Stimulated activated CD8-positive, alpha-beta memory T cell treated with anti-CD3 and anti-CD28 coated beads, Interleukin-4, amount 100 ng/mL, for 4 hours (primary cell): ENCODE data around the gene SSPN.

ENCODE experiments used
- DNase-seq, 2 donors: peaks; one replicate each; pipeline ENCODE4 v3.0.0-alpha.2; 2020; ENCODE audit warnings: low read depth in 2 of 2, low spot score in 1 of 2

Gene SSPN, protein sequence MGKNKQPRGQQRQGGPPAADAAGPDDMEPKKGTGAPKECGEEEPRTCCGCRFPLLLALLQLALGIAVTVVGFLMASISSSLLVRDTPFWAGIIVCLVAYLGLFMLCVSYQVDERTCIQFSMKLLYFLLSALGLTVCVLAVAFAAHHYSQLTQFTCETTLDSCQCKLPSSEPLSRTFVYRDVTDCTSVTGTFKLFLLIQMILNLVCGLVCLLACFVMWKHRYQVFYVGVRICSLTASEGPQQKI

DNA sequence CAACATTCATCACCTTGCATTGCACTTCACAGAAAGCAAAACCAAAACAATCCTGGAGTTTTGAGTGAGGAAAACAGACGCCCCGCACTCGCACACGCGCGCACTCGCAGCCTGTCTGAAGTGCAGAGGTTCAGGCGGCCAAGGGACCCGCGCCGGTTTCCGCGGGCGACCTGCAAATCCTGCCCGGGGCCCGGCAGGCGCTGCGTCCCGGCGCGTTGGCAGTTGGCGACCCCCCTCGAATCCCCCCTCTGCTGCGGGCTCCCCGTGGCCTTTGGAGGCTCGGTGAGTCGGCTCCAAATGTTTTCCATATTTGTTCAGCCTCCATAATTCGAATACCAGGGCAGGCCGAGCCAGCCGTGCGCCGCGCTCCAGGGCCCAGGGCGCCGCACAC lies at the start of gene SSPN:
TSS of gene SSPN (plus strand) at position 324 of the 391 bp plus-strand sequence. CDS start 100 bp downstream, outside the sequence.
- no peak for DNase-seq

- DNase-seq = no peak
Measured at GRCh38 chr12:26148291-26148690, 47.1 kb upstream of the SSPN start.

DNA sequence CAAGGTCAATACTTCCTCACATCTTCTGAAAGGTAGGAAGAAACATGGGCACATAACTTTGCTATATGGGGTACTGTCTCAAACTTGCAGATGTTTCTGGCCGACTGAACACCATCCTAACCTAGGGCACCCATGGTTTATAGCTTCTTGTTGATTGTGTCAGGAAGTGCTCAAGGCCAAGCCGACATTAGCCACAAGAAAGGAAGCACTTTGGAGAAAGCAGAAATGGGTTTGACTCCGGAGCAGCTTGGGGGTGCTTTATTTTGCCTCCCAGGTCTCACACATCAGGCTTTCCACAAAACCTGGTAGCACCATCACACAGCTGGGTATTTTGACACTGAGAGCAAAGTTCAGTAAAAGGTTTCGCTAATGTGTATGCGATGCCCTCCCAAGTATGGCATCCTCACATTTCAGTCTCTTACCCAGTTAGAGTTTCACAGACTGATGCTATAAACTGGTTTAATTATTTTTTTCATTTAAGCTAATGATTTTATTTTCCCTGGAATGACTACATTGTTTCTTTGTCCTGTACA lies 45.3 kb upstream of the SSPN start:
- DNase-seq = no peak

DNA sequence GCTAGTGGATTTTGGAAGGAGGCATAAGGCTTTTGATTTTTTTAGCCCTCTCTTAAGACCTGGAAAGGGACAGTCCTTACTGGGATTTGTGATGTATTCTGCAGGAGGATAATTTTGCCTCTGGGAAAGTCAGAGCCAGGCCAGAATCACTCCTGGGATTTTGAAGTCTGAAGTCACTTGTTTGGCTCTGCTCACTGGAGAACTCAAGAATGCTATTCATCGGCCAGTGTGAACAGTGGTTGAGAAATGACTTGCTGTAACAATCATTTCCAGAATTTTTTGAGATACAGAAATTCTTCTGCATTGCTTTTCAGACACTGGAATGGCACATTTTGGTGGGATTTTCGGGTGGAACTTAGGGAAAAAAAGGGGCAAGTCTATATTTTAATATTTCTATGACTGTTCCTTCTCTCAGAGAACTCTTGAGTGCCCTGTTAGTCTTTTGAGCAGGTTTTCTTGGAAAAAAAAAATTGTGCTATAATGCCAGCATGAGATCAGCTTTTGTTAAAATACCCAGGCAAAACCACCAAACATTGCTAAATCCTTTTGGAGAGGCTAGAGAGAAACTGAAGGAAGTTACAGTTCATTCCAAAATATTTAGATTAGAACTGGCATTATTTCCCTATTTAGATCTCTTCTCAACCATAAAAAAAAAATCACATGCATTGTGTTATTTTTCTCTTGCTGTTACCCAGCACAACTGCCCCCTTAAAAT lies 44.5 kb upstream of the SSPN start:
- no peak for DNase-seq

- DNase-seq = no peak
Measured at GRCh38 chr12:26152507-26153102, 42.8 kb upstream of the SSPN start.

GRCh38 chr12:26153421-26154154 lies 41.8 kb upstream of the SSPN start:
- no peak for DNase-seq

DNA sequence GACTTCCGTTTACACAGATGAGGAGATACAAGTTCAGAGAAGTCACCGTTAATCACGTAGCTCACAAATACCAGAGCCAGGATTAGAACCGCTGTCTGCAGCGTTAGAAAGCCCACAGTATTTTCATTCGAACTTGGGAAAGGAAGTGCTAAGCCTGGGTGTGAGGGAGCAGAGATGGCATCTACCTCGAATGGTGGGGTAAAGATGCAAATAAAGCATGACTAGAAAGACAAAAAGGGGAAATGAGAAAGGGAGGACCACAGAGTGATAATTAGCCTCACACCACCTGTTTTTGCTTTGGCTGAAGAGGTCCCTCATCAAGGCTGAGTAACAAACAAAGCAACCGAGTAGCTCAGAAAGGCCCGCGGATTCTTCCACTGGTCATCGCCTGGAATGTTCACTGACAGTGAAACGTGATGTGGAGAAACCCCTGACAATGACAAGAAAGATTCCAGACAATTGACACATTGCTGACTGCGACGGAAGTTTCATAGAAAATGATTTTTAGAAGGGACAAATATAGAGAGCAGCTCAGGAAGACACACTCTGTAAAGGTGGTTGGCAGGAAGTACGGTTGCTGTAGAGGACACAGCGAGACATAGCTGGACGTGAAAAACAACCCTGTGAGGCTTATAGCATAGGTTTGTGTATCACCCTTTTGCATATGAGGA lies 39.0 kb upstream of the SSPN start:
- DNase-seq = no peak

GRCh38 chr12:26157001-26157400 lies 38.4 kb upstream of the SSPN start:
- DNase-seq = no peak

- no peak for DNase-seq
Measured at GRCh38 chr12:26158078-26158764, 37.2 kb upstream of the SSPN start.

DNA sequence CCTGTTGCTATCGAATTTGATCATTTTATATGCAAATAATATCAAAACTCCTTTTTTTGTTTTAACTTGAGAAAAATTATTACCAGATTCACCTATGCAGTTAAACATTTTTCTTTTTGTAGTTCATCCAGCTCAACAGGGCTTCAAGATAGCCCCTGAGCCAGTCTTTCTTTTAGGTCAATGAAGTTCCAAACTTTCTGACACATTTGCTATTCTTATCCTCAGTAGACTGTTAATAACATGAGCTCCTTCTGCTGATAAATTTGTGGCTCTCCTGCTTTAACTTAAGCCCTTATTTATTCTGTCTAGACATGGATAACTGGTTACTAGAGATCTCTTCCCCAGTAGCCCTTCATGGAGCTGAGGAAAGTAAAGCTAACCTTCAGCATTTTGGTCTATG lies 33.2 kb upstream of the SSPN start:
- DNase-seq = no peak

DNA sequence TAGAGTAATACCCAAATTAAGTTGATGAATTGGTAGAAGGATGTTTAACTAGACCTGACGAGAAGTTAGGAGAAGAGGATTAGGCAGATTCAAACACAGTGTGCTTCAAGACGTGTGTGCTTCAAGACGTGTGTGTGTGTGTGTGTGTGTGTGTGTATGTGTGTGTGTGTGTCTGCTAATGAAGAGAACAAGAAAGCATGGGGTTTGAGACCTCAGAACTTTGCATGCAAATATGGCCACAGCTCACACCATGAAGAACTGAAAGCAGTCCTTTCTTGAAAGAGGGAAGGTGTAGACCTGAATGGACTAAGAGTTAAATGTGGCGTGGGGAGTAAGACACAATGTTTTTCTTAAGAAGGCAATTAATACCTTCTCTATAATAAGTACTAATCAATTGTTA lies 32.5 kb upstream of the SSPN start:
- DNase-seq = no peak

DNA sequence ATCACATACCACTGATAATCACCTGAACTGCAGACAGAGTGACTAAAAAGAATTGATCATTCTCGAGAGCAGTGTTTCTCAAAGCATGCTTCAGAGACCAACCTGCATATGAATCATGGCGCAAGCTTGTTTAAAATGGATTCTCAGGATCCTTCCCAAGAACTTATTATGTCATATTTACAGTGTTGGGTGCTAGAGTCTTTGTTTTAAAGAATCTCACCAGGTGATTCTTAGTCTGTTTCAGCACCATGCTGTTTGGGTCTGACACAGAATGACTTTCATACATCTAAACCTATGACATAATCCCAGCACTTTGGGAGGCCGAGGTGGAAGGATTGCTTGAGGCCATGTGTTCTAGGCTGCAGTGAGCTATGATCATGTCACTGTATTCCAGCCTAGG lies 31.3 kb upstream of the SSPN start:
- no peak for DNase-seq

GRCh38 chr12:26172013-26172412 lies 23.4 kb upstream of the SSPN start:
- DNase-seq = no peak

- no peak for DNase-seq
Measured at GRCh38 chr12:26172539-26172938, 22.8 kb upstream of the SSPN start.

DNA sequence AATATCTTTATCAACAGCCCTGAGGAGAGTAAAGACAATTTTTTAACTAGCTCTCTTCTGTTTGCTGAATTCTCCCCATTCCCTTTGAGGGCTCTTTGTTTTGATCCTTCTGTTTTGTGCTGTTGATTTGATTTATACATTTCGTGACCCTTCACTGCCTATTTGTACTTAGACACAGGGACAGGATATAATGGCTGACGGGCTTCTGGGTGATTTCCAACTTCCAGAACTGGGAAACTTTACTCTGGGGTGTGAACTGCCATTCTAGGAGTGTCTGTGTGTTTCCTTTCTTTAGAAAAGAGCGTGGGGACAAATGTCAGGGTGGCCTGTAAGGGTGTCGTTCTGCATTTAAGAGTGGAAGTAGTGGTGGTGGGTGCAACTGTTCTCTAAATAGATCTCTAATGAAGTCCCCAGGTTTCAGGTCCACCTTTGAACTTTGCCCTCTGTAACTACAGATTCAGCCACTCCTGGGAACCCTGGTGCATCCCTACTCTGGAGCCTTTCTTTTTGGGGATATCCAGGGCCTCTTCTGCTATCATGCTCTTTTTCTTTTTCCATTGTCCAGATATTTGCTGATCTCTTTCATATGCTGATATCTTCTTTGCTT lies 22.3 kb upstream of the SSPN start:
- DNase-seq = no peak

DNA sequence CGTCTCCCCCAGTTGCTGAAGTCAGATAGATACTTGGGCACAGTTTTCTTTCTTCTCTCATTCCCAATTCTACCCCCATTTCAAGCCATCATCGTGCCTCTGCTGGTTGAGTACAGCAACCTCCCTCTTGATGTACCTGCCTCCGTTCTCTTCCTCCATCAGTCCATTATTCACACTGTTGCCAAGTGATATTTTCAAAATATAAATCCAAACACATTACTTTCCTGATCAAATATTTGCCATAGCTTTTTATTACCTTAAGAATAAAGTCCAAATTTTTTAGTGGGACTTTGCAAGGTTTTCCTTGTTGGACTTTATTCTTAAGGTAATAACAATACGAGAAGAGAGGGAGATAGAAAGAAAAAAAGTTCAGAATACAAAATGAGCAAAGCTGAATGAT lies 18.6 kb upstream of the SSPN start:
- no peak for DNase-seq

DNA sequence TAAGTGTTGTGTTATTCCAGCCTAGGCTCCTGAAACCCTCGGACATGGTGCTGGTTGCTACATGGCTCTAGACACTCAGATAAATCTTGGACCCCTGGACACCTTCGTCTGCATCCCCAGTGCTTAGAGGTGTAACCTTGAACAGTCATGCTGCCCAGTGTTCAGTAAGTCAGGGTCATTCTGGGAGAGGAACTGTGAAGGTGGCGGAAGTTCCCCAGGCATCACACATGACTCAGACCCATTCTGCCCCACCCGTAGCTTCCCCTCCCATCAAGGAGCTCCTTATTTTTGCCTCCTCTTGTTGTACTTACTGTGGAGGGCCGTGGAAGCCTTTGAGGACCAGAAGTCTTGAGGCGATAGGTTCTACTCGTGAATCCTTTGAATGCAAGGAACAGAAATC lies 18.1 kb upstream of the SSPN start:
- DNase-seq = no peak

DNA sequence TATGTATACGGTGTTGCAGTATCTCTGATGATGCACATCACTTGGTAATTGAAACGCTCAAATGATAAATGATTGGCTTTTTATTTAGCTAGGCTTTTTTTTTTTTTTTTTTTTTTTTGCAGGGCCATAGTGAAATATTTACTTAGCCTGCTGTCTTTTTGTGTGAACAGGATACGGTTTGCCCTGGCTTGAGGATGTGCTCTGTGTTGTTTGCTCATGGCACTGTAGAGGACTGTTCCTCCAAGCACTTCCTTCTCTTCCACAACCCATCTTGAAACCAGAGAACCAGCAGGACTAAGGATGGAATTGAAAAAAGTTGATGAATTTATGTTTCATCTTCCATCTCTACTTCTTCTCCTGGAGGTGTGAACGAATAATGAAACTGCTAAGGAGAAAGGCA lies 15.5 kb upstream of the SSPN start:
- DNase-seq = no peak

DNA sequence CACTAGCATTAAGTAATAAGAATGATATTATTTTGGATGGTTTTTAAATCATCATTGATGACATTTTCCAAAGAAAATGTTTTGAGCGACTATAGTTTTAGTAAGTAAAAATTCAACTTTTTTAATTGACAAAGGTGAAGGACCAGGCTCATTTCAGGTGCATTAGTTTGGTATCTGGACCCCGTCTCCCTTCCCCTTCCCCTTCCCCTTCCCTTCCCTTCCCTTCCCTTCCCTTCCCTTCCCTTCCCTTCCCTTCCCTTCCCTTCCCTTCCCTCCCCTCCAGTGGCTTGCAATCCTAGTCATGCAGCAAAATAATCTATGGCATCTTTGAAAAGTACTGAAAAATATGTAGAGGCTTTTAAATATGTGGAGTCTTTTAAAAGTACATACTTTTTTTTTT lies 13.0 kb upstream of the SSPN start:
- DNase-seq = no peak
